ENCODE measurements around the gene NFIA.

The NFIA gene

GRCh38 chr1:61233121-61233660 lies 150.8 kb downstream of the NFIA start:
- no peak for TF ChIP-seq ZNF274 (IDR thresholded peaks at IDR 0.05; ENCODE audit: low read depth, low read length)
- no peak overlapping the region for H3K4me3 ChIP-seq (ENCODE audit: low read length)

DNA sequence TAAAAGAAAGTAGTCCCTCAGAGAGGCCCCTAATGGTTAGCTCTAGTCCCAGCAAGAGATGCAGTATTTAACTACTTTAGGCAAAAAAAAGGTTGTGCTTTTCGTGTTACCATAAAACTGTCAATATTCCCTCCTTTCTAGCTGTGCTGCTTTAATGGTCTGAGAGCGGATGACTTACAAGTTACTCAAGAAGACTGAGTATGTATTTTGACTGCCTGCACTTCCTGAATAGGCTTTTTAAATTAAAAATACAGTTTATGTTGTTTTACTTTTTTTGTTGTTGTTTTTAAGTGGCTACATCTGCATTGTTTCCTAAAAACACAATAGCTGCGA lies 152.2 kb downstream of the NFIA start:
- no peak for TF ChIP-seq ZNF274 (IDR thresholded peaks at IDR 0.05; ENCODE audit: low read depth, low read length)
- no peak overlapping the region for H3K4me3 ChIP-seq (ENCODE audit: low read length)

DNA sequence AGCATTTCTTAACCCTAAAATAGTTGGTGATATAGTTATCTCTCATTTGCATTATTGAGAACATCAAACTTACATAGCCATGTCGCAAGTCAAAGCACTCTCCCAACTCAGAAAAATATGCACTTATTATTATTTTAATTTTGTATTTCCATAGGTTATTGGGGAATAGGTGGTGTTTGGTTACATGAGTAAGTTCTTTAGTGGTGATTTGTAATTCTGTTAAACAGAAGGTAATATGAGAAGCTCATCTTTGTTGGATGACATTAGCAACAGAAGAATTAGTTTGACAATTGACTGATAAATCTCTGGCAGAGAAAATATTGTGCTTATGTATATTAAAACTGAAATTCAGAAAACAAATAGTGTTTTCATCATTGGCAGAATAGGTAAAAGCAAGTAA lies 154.8 kb downstream of the NFIA start:
- no peak for TF ChIP-seq ZNF274 (IDR thresholded peaks at IDR 0.05; ENCODE audit: low read depth, low read length)
- no peak overlapping the region for H3K4me3 ChIP-seq (ENCODE audit: low read length)

GRCh38 chr1:61237659-61238358 lies 155.4 kb downstream of the NFIA start:
- H3K4me3 ChIP-seq (ENCODE audit: low read length) = no peak overlapping the region
- no peak for TF ChIP-seq ZNF274 (IDR thresholded peaks at IDR 0.05; ENCODE audit: low read depth, low read length)

DNA sequence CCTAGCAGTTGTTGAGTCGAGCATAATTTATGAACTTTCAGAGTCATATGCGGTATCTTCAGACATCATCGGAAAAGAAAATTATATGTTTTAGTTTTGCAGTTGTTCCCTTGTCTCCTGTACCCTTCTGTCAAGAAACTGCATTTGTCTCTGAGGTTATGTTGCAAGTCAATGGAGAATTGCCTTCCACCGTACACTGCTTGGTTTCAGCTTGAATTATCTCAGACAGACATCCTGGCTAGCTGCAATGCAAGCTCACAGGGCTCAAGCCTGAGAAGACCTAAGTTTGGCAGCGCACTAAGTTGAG lies 156.0 kb downstream of the NFIA start:
- no peak for TF ChIP-seq ZNF274 (IDR thresholded peaks at IDR 0.05; ENCODE audit: low read depth, low read length)
- no peak overlapping the region for H3K4me3 ChIP-seq (ENCODE audit: low read length)

DNA sequence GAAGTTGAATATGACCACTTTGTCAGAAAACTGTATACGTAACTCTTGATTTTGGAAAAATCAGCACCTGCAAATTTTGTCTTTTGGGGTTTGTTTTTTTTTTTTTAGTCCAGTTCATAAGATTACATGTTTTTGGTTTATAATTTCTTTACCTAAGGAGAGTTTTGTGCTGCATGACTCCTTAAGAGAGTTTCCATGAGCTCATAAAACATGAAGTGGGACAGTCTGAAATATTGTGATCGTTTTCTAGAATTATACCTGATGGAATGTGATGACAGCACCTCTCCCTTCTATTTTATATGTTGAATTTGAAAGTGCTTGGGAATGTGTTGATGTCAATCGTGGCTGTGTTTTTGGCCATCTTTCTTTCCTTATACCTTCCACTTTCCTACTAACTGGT lies 158.5 kb downstream of the NFIA start:
- TF ChIP-seq ZNF274 (IDR thresholded peaks at IDR 0.05; ENCODE audit: low read depth, low read length) = no peak
- H3K4me3 ChIP-seq (ENCODE audit: low read length) = no peak overlapping the region

DNA sequence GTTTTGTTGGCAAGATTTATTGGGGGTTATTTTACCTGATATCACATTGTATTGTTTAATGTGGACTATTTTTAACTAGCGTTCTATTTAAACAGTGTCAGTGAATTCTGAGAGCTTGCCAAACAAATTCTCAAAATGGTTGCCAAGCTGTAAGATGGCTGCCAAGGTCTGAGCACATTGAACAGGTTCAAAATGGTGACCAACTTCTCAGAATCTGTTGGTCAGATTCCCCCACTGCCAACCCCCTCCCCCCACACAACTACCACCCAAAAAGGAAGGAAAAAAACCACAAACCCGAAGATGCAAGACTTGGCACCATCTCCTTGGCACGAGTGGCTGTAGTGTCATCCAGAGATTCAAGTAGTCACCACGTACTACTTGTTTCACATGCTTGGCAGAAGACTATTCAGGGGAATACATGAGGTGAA lies 159.1 kb downstream of the NFIA start:
- H3K4me3 ChIP-seq (ENCODE audit: low read length) = no peak overlapping the region
- TF ChIP-seq ZNF274 (IDR thresholded peaks at IDR 0.05; ENCODE audit: low read depth, low read length) = no peak

- no peak for TF ChIP-seq ZNF274 (IDR thresholded peaks at IDR 0.05; ENCODE audit: low read depth, low read length)
- no peak overlapping the region for H3K4me3 ChIP-seq (ENCODE audit: low read length)
These were observed 159.6 kb downstream of the NFIA start for GRCh38 chr1:61241973-61242381.

GRCh38 chr1:61244114-61244513 lies 161.8 kb downstream of the NFIA start:
- TF ChIP-seq ZNF274 (IDR thresholded peaks at IDR 0.05; ENCODE audit: low read depth, low read length) = no peak
- H3K4me3 ChIP-seq (ENCODE audit: low read length) = no peak overlapping the region

DNA sequence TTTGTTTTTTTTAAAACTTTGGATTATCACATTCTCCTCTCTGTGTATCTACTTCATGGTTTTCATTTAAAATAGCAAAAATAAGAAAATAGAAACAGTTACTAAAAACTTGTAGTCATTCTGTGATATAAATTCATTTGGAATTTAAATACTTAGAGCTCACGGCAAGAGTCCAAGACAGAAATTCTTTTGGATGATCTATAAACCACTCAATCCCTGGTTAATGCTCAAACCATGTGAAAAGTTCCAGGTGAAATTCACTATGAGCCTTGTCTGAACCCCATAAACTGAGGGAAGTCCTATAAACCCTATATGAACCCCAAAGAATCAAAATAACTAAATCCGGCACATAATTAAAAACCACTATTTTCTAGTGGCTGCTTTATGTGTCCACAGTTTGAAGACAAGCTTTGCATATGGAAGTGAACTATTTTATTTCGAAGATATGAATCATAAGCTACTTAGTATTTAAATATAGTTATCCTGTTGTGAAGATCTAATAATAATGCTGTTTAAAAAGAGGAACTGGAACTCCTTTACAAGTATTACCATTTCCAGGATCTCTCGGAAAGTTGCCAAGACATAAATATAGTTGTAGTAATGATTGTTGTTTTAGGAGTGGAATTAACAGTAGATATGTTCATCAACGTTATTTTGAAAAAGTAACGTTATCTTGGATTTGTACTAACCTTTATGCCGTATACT lies 163.5 kb downstream of the NFIA start:
- H3K4me3 ChIP-seq (ENCODE audit: low read length) = no peak overlapping the region
- TF ChIP-seq ZNF274 (IDR thresholded peaks at IDR 0.05; ENCODE audit: low read depth, low read length) = no peak

DNA sequence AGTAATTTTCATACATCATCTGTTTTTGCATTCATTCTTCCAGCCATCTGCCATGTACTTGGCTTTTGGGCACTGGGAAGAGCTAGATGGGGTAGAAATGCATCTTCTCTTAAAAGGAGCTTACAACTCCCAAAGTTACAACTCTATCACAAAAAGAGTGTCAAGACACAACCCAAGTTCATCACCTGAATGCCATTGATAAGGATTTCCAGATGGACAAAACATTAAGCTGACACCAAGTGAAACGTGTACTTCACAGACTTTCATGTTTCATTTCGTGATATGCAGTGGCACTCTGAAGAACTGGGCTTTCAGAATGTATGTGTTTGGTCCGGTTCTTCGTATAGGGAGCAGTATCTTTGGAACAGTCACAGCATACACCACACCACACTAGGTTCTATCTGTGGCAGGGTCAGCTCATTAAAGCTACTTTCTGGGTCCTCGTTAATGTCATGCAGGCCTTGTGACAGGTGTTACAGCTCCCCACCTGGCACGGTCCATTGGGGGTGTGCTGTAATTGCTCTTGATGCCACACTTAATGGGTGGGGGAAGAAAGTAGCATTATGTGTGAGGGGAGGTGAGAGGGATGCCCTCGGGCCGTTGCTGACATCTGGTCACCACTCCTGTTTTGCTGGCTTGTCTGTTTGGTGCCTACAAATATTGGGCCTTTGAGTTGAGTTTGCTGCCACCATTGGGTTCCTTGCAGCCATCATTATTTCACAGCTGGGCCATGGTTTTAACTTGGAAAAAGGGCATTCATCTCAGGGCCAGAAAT lies 164.9 kb downstream of the NFIA start:
- no peak for TF ChIP-seq ZNF274 (IDR thresholded peaks at IDR 0.05; ENCODE audit: low read depth, low read length)
- no peak overlapping the region for H3K4me3 ChIP-seq (ENCODE audit: low read length)

GRCh38 chr1:61247881-61248752 lies 165.8 kb downstream of the NFIA start:
- no peak overlapping the region for H3K4me3 ChIP-seq (ENCODE audit: low read length)
- no peak for TF ChIP-seq ZNF274 (IDR thresholded peaks at IDR 0.05; ENCODE audit: low read depth, low read length)

DNA sequence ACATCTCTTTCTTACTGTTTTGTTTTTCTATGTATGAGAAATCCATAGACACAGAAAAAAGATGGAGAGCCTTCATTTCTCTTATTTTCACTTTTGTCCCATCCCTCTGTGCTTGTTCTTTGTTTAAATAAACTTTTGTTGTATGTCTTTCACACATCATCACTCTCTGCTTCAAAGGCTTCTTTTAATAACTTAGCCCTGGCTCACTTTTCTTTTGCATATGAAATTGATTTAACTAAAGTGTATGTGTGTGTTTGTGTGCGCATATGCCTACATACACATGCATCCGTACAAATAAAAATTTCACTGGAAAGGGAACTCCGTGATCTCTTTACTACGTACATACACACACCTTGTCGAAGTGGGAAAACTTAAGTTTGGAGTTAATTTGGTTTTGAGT lies 168.6 kb downstream of the NFIA start:
- H3K4me3 ChIP-seq (ENCODE audit: low read length) = no peak overlapping the region
- no peak for TF ChIP-seq ZNF274 (IDR thresholded peaks at IDR 0.05; ENCODE audit: low read depth, low read length)
